GM12878 (cell line): Measurements from ENCODE around the gene STK39. TPM values are rescaled to one million over a fixed set of nuclear protein-coding genes. Genes with fewer than 3 reads are reported as not detected.

Experiments used
- ATAC-seq: fragments of 200-7000 bp; cut with Tn5 transposase; 3 replicates; pipeline ENCODE4 v1.9.1; 2020; ENCODE audit warnings: mild to moderate bottlenecking, moderate library complexity
- BruUV-seq: library from RNA; stranded (reverse); fragments of 400-500 nt; replicated peaks from 2 replicates; lab custom pipeline; 2021; lab: Mats Ljungman, UMichigan
- CTCF ChIA-PET: fragments of 300-600 bp; sonication (Branson Sonifier 250); formaldehyde crosslinking; extraction: SDS; loops from one replicate; lab custom pipeline; 2021; ENCODE audit warnings: inconsistent platforms; lab: Yijun Ruan, JAX
- POLR2A ChIA-PET: fragments of 350-600 bp; formaldehyde crosslinking; extraction: SDS; loops from one replicate; lab custom pipeline; 2021; ENCODE audit warnings: inconsistent platforms; lab: Charles Lee
- RAD21 ChIA-PET: fragments of 300-600 bp; sonication (Branson Sonifier 250); formaldehyde crosslinking; loops from one replicate; lab custom pipeline; 2023; ENCODE audit warnings: antibody characterized with exemption; ENCODE audit not compliant: unreplicated experiment; lab: Charles Lee
- SMC1A ChIA-PET: fragments of 300-600 bp; sonication (Branson Sonifier 250); formaldehyde crosslinking; loops from one replicate; lab custom pipeline; 2023; ENCODE audit not compliant: unreplicated experiment, uncharacterized antibody; lab: Charles Lee
- DNase-seq: peaks from one replicate; pipeline ENCODE4 v3.0.0-alpha.2; 2011; ENCODE audit warnings: low read depth, low spot score
- FAIRE-seq: peaks from 3 replicates; lab custom pipeline; 2011; peaks lifted over from hg19 to GRCh38; lab: Jason Lieb, UNC
- H2AFZ ChIP-seq: 2 replicates; pipeline ENCODE4 v1.6.0; 2011; ENCODE audit warnings: low read depth, low read length, control low read depth; ENCODE audit not compliant: control insufficient read depth
- H3K27ac ChIP-seq: 2 replicates; pipeline ENCODE4 v1.5.1; 2011; ENCODE audit warnings: control low read depth; ENCODE audit not compliant: control insufficient read depth, insufficient read depth
- H3K27me3 ChIP-seq, 2 experiments: replicated peaks in 1 of 2; 2 replicates each; pipeline versions ENCODE4 v1.6.0 to v1.6.1; 2011; ENCODE audit warnings: low read length in 1 of 2; ENCODE audit not compliant: control insufficient read depth in 2 of 2, insufficient read depth in 2 of 2
- H3K36me3 ChIP-seq, 2 experiments: 2 replicates each; pipeline ENCODE4 v1.5.1; 2011; ENCODE audit warnings: low read length in 1 of 2; ENCODE audit not compliant: control insufficient read depth in 2 of 2, insufficient read depth in 2 of 2
- H3K4me1 ChIP-seq: 2 replicates; pipeline ENCODE4 v1.6.1; 2011; ENCODE audit warnings: mild to moderate bottlenecking, low read length, moderate library complexity, mixed read lengths; ENCODE audit not compliant: control insufficient read depth, insufficient read depth
- H3K4me2 ChIP-seq: 2 replicates; pipeline ENCODE4 v1.6.0; 2011; ENCODE audit warnings: control low read depth; ENCODE audit not compliant: control insufficient read depth, insufficient read depth
- H3K4me3 ChIP-seq: fragments of 200-600 bp; sonication (generic); 2 replicates; pipeline ENCODE4 v1.5.1; 2016
- H3K79me2 ChIP-seq: 2 replicates; pipeline ENCODE4 v1.6.0; 2011; ENCODE audit warnings: low read length; ENCODE audit not compliant: control insufficient read depth, insufficient read depth
- H3K9ac ChIP-seq: 2 replicates; pipeline ENCODE4 v1.8.0; 2011; ENCODE audit warnings: low read length, control low read depth, mixed read lengths; ENCODE audit not compliant: control insufficient read depth, insufficient read depth
- H3K9me3 ChIP-seq: replicated peaks from 3 replicates; pipeline ENCODE4 v1.5.1; 2011; ENCODE audit warnings: mild to moderate bottlenecking, low read length; ENCODE audit not compliant: control insufficient read depth, insufficient read depth
- H4K20me1 ChIP-seq: 2 replicates; pipeline ENCODE4 v1.6.0; 2011; ENCODE audit not compliant: control insufficient read depth, insufficient read depth
- ATF7 ChIP-seq: fragments of 450-650 bp; IDR thresholded peaks from 2 replicates; pipeline ENCODE4 v1.6.1; 2016; ENCODE audit warnings: low read depth, mild to moderate bottlenecking
- BHLHE40 ChIP-seq, 2 experiments: fragments of 450-650 bp in 1 of 2; IDR thresholded peaks; 2 replicates each; pipeline ENCODE4 v1.6.1; 2011 to 2017; ENCODE audit warnings: low read depth in 2 of 2, borderline replicate concordance in 1 of 2, improper control_type of control experiment in 1 of 2, low read length in 1 of 2, mild to moderate bottlenecking in 1 of 2
- BRCA1 ChIP-seq: IDR thresholded peaks from 2 replicates; pipeline ENCODE4 v1.6.1; 2011; ENCODE audit warnings: low read depth, low read length, improper control_type of control experiment
- FOXM1 ChIP-seq: IDR thresholded peaks from 2 replicates; pipeline ENCODE4 v1.6.1; 2012; ENCODE audit warnings: low read depth, mild to moderate bottlenecking, inconsistent platforms, low read length, moderate library complexity
- KLF5 ChIP-seq: fragments of 450-650 bp; IDR thresholded peaks from 2 replicates; pipeline ENCODE4 v1.6.1; 2014; ENCODE audit warnings: mild to moderate bottlenecking; ENCODE audit not compliant: partially characterized antibody
- MEF2A ChIP-seq: IDR thresholded peaks from 2 replicates; pipeline ENCODE4 v1.6.1; 2011; ENCODE audit warnings: low read depth, mild to moderate bottlenecking, low read length, moderate library complexity; ENCODE audit not compliant: insufficient read depth
- MYC ChIP-seq: IDR thresholded peaks from 2 replicates; pipeline ENCODE4 v1.6.1; 2011; ENCODE audit warnings: mild to moderate bottlenecking, low read length, moderate library complexity, inconsistent platforms; ENCODE audit not compliant: insufficient read depth, insufficient replicate concordance, insufficient read length, severe bottlenecking
- NFYB ChIP-seq: IDR thresholded peaks from 2 replicates; pipeline ENCODE4 v1.6.1; 2011; ENCODE audit warnings: low read depth, mild to moderate bottlenecking, low read length, improper control_type of control experiment, moderate library complexity; ENCODE audit not compliant: insufficient read depth
- PKNOX1 ChIP-seq: fragments of 450-650 bp; IDR thresholded peaks from 2 replicates; pipeline ENCODE4 v1.6.1; 2016; ENCODE audit warnings: mild to moderate bottlenecking
- SMAD5 ChIP-seq: IDR thresholded peaks from 2 replicates; pipeline ENCODE4 v1.6.1; 2016; ENCODE audit warnings: antibody characterized with exemption, low read depth
- TAF1 ChIP-seq: IDR thresholded peaks from 2 replicates; pipeline ENCODE4 v1.6.1; 2011; ENCODE audit warnings: mild to moderate bottlenecking, low read depth, low read length, borderline replicate concordance
- ZNF274 ChIP-seq: IDR thresholded peaks from one replicate; pipeline ENCODE4 v1.8.0; 2011; ENCODE audit not compliant: insufficient read length, insufficient read depth
- ZNF592 ChIP-seq: fragments of 450-650 bp; IDR thresholded peaks from 2 replicates; pipeline ENCODE4 v1.6.1; 2017; ENCODE audit warnings: mild to moderate bottlenecking, moderate library complexity
- WGBS: methylation state at CpG from one replicate; pipeline ENCODE4 v1.1.6; 2016; ENCODE audit warnings: low lambda C conversion rate; ENCODE audit not compliant: insufficient replicate concordance, insufficient coverage; ENCODE audit errors: missing lambda C conversion rate; 5-methylcytosine and 5-hydroxymethylcytosine counted together
- in situ Hi-C: fragments of 300-500 bp; cut with MboI; formaldehyde crosslinking; loops from 9 replicates; pipeline ENCODE4 v1.14.3; 2018; ENCODE audit warnings: mixed read lengths
- intact Hi-C: fragments of 100-400 bp; cut with micrococcal nuclease; formaldehyde crosslinking; loops from one replicate; pipeline ENCODE4 v1.14.2; 2022; ENCODE audit not compliant: unreplicated experiment
- polyA plus RNA-seq, 11 experiments: library from polyadenylated mRNA; depleted of rRNA in 4 of 11; unstranded in 6 of 11; stranded (reverse) in 5 of 11; fragments of >200 nt; fragmentation: Nextera tagmentation in 4 of 11; fragmentation: Illumina TruSeq in 1 of 11; extraction: Ambion mirVana in 4 of 11; extraction: Trizol in 1 of 11; gene quantifications; 1 replicate in 1 of 11; 2 replicates in 10 of 11; pipeline versions ENCODE4 v1.2.1 to v1.2.3, GENCODE V29; 2011 to 2016; ENCODE audit warnings: inconsistent platforms in 2 of 11, missing spikeins in 2 of 11, low read depth in 1 of 11
- total RNA-seq, 4 experiments: library from RNA; depleted of rRNA in 3 of 4; stranded (reverse); fragments of >200 nt in 3 of 4; fragmentation: Illumina TruSeq in 1 of 4; extraction: Trizol in 1 of 4; gene quantifications; 2 replicates each; pipeline versions ENCODE4 v1.2.1 to v1.2.3, GENCODE V29; 2013 to 2021
- TF ChIP-seq, protein P1 (sequence below): IDR thresholded peaks from 2 replicates; pipeline ENCODE4 v1.6.1; 2012; ENCODE audit warnings: low read depth, low read length, improper control_type of control experiment
- TF ChIP-seq, protein P2 (sequence below): IDR thresholded peaks from 2 replicates; pipeline ENCODE4 v1.6.1; 2011; ENCODE audit warnings: mild to moderate bottlenecking, low read depth, low read length, moderate library complexity; ENCODE audit not compliant: insufficient replicate concordance

Gene STK39
- total and polyA plus RNA-seq, 10 of the 15 experiments (the other 5 are each of a cell fraction or from before 2014, with no cell fraction given), result 0.03 to 0.21 (median 0.07) TPM; not detected in 5

GRCh38 chr2:168049609-168050008 is 197.8 kb downstream of the STK39 start:
- DNase-seq, result no peak
- BruUV-seq, result no TSS peak
- Histone ChIP-seq H3K4me3 (no peak overlapping the region), H3K36me3 (no peaks in the 10 kb centered on the region), H3K4me2 (no peak overlapping the region), H2AFZ (no peak overlapping the region), H3K27ac (no peak overlapping the region), H3K9me3 (no peaks in the 10 kb centered on the region), H3K9ac (no peak overlapping the region), H3K4me1 (no peaks in the 10 kb centered on the region), H3K79me2 (no peaks in the 10 kb centered on the region), H3K27me3 (no peaks in the 10 kb centered on the region; a peak in 1 of 4 replicates), H4K20me1 (no peaks in the 10 kb centered on the region)
- RAD21 ChIA-PET, result no interaction called here
- WGBS, result 57% methylated on average over 2 of the region's 2 CpGs
- CTCF ChIA-PET, result no interaction called here
- POLR2A ChIA-PET, result no interaction called here
- TF ChIP-seq FOXM1 (no peak), SMAD5 (no peak), KLF5 (no peak), MEF2A (no peak), ZNF592 (no peak), ATF7 (no peak), PKNOX1 (no peak), ZNF274 (no peak), BHLHE40 (IDR thresholded peaks at IDR 0.05; ENCODE audit: borderline replicate concordance in 1 of 2, low read depth in 2 of 2, low read length in 1 of 2) (no peak), MYC (no peak), NFYB (no peak), BRCA1 (no peak), TAF1 (no peak)
- TF ChIP-seq, protein P1, sequence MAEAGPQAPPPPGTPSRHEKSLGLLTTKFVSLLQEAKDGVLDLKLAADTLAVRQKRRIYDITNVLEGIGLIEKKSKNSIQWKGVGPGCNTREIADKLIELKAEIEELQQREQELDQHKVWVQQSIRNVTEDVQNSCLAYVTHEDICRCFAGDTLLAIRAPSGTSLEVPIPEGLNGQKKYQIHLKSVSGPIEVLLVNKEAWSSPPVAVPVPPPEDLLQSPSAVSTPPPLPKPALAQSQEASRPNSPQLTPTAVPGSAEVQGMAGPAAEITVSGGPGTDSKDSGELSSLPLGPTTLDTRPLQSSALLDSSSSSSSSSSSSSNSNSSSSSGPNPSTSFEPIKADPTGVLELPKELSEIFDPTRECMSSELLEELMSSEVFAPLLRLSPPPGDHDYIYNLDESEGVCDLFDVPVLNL, result no peak
- TF ChIP-seq, protein P2, sequence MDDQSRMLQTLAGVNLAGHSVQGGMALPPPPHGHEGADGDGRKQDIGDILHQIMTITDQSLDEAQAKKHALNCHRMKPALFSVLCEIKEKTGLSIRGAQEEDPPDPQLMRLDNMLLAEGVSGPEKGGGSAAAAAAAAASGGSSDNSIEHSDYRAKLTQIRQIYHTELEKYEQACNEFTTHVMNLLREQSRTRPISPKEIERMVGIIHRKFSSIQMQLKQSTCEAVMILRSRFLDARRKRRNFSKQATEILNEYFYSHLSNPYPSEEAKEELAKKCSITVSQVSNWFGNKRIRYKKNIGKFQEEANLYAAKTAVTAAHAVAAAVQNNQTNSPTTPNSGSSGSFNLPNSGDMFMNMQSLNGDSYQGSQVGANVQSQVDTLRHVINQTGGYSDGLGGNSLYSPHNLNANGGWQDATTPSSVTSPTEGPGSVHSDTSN, result no peak
- SMC1A ChIA-PET, result interaction anchor here (0.8 to 2.0 kb wide), 2 partner anchors 69 to 112 kb away, joined by 4 read pairs; no protein-coding TSS in a partner anchor
- FAIRE-seq, result no peak
- in situ Hi-C loops, result no loop called here
- ATAC-seq, result no peak
- intact Hi-C loops, result no loop called here
